SH-SY5Y (cell line): Measurements from ENCODE around the gene PFDN1.

Source experiments
- GATA2 ChIP-seq: IDR thresholded peaks from 2 replicates; pipeline ENCODE4 v1.6.1; 2011; ENCODE audit warnings: mild to moderate bottlenecking, low read depth, low read length
- GATA3 ChIP-seq: IDR thresholded peaks from 2 replicates; pipeline ENCODE4 v1.6.1; 2011; ENCODE audit warnings: low read depth, mild to moderate bottlenecking, low read length, moderate library complexity

The PFDN1 gene

GRCh38 chr5:140262221-140262620 lies 40.7 kb downstream of the PFDN1 start:
- no peak for TF ChIP-seq GATA2
- no peak for TF ChIP-seq GATA3

GRCh38 chr5:140261403-140262171 lies 41.3 kb downstream of the PFDN1 start:
- no peak for TF ChIP-seq GATA2
- no peak for TF ChIP-seq GATA3

GRCh38 chr5:140260089-140260656 lies 42.7 kb downstream of the PFDN1 start:
- TF ChIP-seq GATA3 (no peak), GATA2 (no peak)

- no peak for TF ChIP-seq GATA2
- TF ChIP-seq GATA3, result no peak
Measured at GRCh38 chr5:140259500-140259899, 43.4 kb downstream of the PFDN1 start.

- TF ChIP-seq GATA3, result no peak
- TF ChIP-seq GATA2, result no peak
Measured at GRCh38 chr5:140258873-140259272, 44.0 kb downstream of the PFDN1 start.

- TF ChIP-seq GATA2 (no peak), GATA3 (no peak)
Measured at GRCh38 chr5:140258016-140258415, 44.9 kb downstream of the PFDN1 start.

- no peak for TF ChIP-seq GATA3
- no peak for TF ChIP-seq GATA2
Measured at GRCh38 chr5:140256726-140257125, 46.2 kb downstream of the PFDN1 start.

GRCh38 chr5:140255460-140256157 lies 47.3 kb downstream of the PFDN1 start:
- TF ChIP-seq GATA3 (no peak), GATA2 (no peak)

GRCh38 chr5:140253985-140254384 lies 48.9 kb downstream of the PFDN1 start:
- TF ChIP-seq GATA3 (no peak), GATA2 (no peak)

GRCh38 chr5:140252470-140253126 lies 50.3 kb downstream of the PFDN1 start:
- TF ChIP-seq GATA2 (no peak), GATA3 (no peak)

GRCh38 chr5:140251527-140251973 lies 51.4 kb downstream of the PFDN1 start:
- TF ChIP-seq GATA3 (no peak), GATA2 (no peak)

- no peak for TF ChIP-seq GATA2
- TF ChIP-seq GATA3, result no peak
Measured at GRCh38 chr5:140250386-140250785, 52.5 kb downstream of the PFDN1 start.

GRCh38 chr5:140249536-140249935 lies 53.4 kb downstream of the PFDN1 start:
- TF ChIP-seq GATA3, result no peak
- no peak for TF ChIP-seq GATA2

- TF ChIP-seq GATA2, result no peak
- no peak for TF ChIP-seq GATA3
Measured at GRCh38 chr5:140248414-140248813, 54.5 kb downstream of the PFDN1 start.
